GM23338 (cell line): ENCODE data around the gene ADAM11. TPM values are rescaled to one million over a fixed set of nuclear protein-coding genes. Genes with fewer than 3 reads are reported as not detected.

ENCODE experiments used
- ATAC-seq: fragments of 200-7000 bp; cut with Tn5 transposase; 3 replicates; pipeline ENCODE4 v1.9.1; 2020
- DNase-seq: peaks from one replicate; pipeline ENCODE4 v3.0.0-alpha.2; 2015; ENCODE audit warnings: low spot score
- H2AFZ ChIP-seq: fragments of 200-600 bp; sonication (generic); 2 replicates; pipeline ENCODE4 v1.8.0; 2016; ENCODE audit warnings: antibody characterized with exemption, mild to moderate bottlenecking, moderate library complexity
- H3F3A ChIP-seq: fragments of 200-600 bp; sonication (generic); replicated peaks from 2 replicates; pipeline ENCODE4 v1.8.0; 2017; ENCODE audit warnings: antibody characterized with exemption, mixed run types, low read depth
- H3K27ac ChIP-seq: fragments of 200-600 bp; sonication (generic); 2 replicates; pipeline ENCODE4 v1.6.1; 2016; ENCODE audit warnings: low read depth
- H3K27me3 ChIP-seq: fragments of 200-600 bp; sonication (generic); 2 replicates; pipeline ENCODE4 v1.8.0; 2016; ENCODE audit warnings: mild to moderate bottlenecking, mixed run types, moderate library complexity; ENCODE audit not compliant: insufficient read depth
- H3K36me3 ChIP-seq: fragments of 200-600 bp; sonication (generic); 2 replicates; pipeline ENCODE4 v1.8.0; 2016; ENCODE audit warnings: mild to moderate bottlenecking; ENCODE audit not compliant: insufficient read depth
- H3K4me1 ChIP-seq: fragments of 200-600 bp; sonication (generic); 2 replicates; pipeline ENCODE4 v1.8.0; 2016; ENCODE audit warnings: mild to moderate bottlenecking, moderate library complexity; ENCODE audit not compliant: insufficient read depth
- H3K4me2 ChIP-seq: fragments of 200-600 bp; sonication (generic); 2 replicates; pipeline ENCODE4 v1.7.1; 2017; ENCODE audit warnings: mixed run types
- H3K4me3 ChIP-seq: fragments of 200-600 bp; sonication (generic); 2 replicates; pipeline ENCODE4 v1.6.1; 2016; ENCODE audit warnings: mixed run types
- H3K79me2 ChIP-seq: fragments of 200-600 bp; sonication (generic); replicated peaks from 2 replicates; pipeline ENCODE4 v1.8.0; 2017; ENCODE audit warnings: mild to moderate bottlenecking; ENCODE audit not compliant: insufficient read depth
- H3K9me2 ChIP-seq: fragments of 200-600 bp; sonication (generic); 2 replicates; pipeline ENCODE4 v1.8.0; 2017; ENCODE audit not compliant: insufficient read depth
- H4K20me1 ChIP-seq: fragments of 200-600 bp; sonication (generic); replicated peaks from 2 replicates; pipeline ENCODE4 v1.8.0; 2017; ENCODE audit warnings: mild to moderate bottlenecking; ENCODE audit not compliant: insufficient read depth
- H3K27ac Mint-ChIP-seq: 2 replicates; pipeline ENCODE4 v1.8.0; 2020; ENCODE audit warnings: inconsistent platforms, mild to moderate bottlenecking, moderate library complexity, mixed read lengths
- H3K27me3 Mint-ChIP-seq: 3 replicates; pipeline ENCODE4 v1.8.0; 2022; ENCODE audit warnings: low read depth, mild to moderate bottlenecking, moderate library complexity, mixed read lengths, inconsistent platforms; ENCODE audit not compliant: insufficient read depth, poor library complexity
- H3K36me3 Mint-ChIP-seq: 3 replicates; pipeline ENCODE4 v1.8.0; 2021; ENCODE audit warnings: low read depth, mild to moderate bottlenecking, inconsistent platforms, moderate library complexity, mixed read lengths
- H3K4me1 Mint-ChIP-seq: 3 replicates; pipeline ENCODE4 v1.8.0; 2020; ENCODE audit warnings: mild to moderate bottlenecking, inconsistent platforms, mixed read lengths
- H3K4me3 Mint-ChIP-seq: 3 replicates; pipeline ENCODE4 v1.8.0; 2021; ENCODE audit warnings: moderate library complexity, mild to moderate bottlenecking, inconsistent platforms, mixed read lengths
- H3K9me3 Mint-ChIP-seq: 3 replicates; pipeline ENCODE4 v1.8.0; 2020; ENCODE audit warnings: moderate library complexity, mild to moderate bottlenecking, inconsistent platforms, mixed read lengths
- CREB1 ChIP-seq: fragments of 250-450 bp; sonication (Bioruptor Pico); IDR thresholded peaks from 2 replicates; pipeline ENCODE4 v1.5.0; 2020; ENCODE audit warnings: low read depth, mild to moderate bottlenecking, moderate library complexity
- CTCF ChIP-seq, 2 experiments: fragments of 200-600 bp in 1 of 2; sonication (generic) in 1 of 2; conservative IDR thresholded peaks; 2 replicates each; pipeline versions ENCODE4 v1.5.1 to v1.6.1; 2016 to 2017; ENCODE audit warnings: antibody characterized with exemption in 2 of 2, low read depth in 2 of 2, mild to moderate bottlenecking in 2 of 2, moderate library complexity in 1 of 2
- ETS1 ChIP-seq: IDR thresholded peaks from 2 replicates; pipeline ENCODE4 v1.6.1; 2016; ENCODE audit warnings: antibody characterized with exemption
- EZH2 ChIP-seq: fragments of 200-600 bp; sonication (generic); IDR thresholded peaks from one replicate; pipeline ENCODE4 v1.8.0; 2017; ENCODE audit warnings: antibody characterized with exemption, mild to moderate bottlenecking, low read depth; ENCODE audit not compliant: unreplicated experiment
- EZH2phosphoT487 ChIP-seq: fragments of 200-600 bp; sonication (generic); IDR thresholded peaks from one replicate; pipeline ENCODE4 v1.8.1; 2018; ENCODE audit warnings: antibody characterized with exemption; ENCODE audit not compliant: unreplicated experiment
- JUNB ChIP-seq: IDR thresholded peaks from one replicate; pipeline ENCODE4 v1.6.1; 2016; ENCODE audit warnings: antibody characterized with exemption; ENCODE audit not compliant: unreplicated experiment
- NANOG ChIP-seq: IDR thresholded peaks from 2 replicates; pipeline ENCODE4 v1.6.1; 2016; ENCODE audit warnings: antibody characterized with exemption, borderline replicate concordance
- POLR2AphosphoS5 ChIP-seq: IDR thresholded peaks from 2 replicates; pipeline ENCODE4 v1.6.1; 2016; ENCODE audit warnings: antibody characterized with exemption, low read depth
- REST ChIP-seq: IDR thresholded peaks from one replicate; pipeline ENCODE4 v1.6.1; 2018; ENCODE audit warnings: antibody characterized with exemption; ENCODE audit not compliant: unreplicated experiment
- STAT1 ChIP-seq: IDR thresholded peaks from one replicate; pipeline ENCODE4 v1.6.1; 2016; ENCODE audit warnings: antibody characterized with exemption; ENCODE audit not compliant: unreplicated experiment
- ZNF114 ChIP-seq: fragments of 250-450 bp; sonication (Bioruptor Pico); IDR thresholded peaks from 2 replicates; pipeline ENCODE4 v1.5.0; 2020; ENCODE audit warnings: mild to moderate bottlenecking, moderate library complexity
- ZNF331 ChIP-seq: fragments of 250-450 bp; sonication (Bioruptor Pico); IDR thresholded peaks from 2 replicates; pipeline ENCODE4 v1.5.0; 2020; ENCODE audit warnings: low read depth, mild to moderate bottlenecking, moderate library complexity
- ZNF462 ChIP-seq: fragments of 250-450 bp; sonication (Bioruptor Pico); IDR thresholded peaks from 2 replicates; pipeline ENCODE4 v1.5.0; 2020; ENCODE audit warnings: mild to moderate bottlenecking, moderate library complexity
- polyA plus RNA-seq: library from polyadenylated mRNA; unstranded; fragments of >200 nt; fragmentation: Nextera tagmentation; extraction: Ambion mirVana; gene quantifications from 2 replicates; pipeline ENCODE4 v1.2.1, GENCODE V29; 2016
- total RNA-seq: library from RNA; depleted of rRNA; stranded (reverse); fragments of >200 nt; shearing (Covaris generic); gene quantifications from 2 replicates; pipeline ENCODE4 v1.2.3, GENCODE V29; 2014

The ADAM11 gene
- total and polyA plus RNA-seq, 2 experiments from 2014 or later: 0.55 to 4.7 TPM

- H3K4me3 Mint-ChIP-seq: no peak overlapping the region
- no peaks in the 10 kb centered on the region for H3K36me3 Mint-ChIP-seq
- no peak for ATAC-seq
- H3F3A ChIP-seq: 0 out of 2 replicates have a peak, but pooled peaks cover 4% of the 10 kb centered on the region
- no peak overlapping the region for H3K27ac Mint-ChIP-seq
- no peaks in the 10 kb centered on the region for H3K79me2 ChIP-seq
- H3K9me2 ChIP-seq: no peaks in the 10 kb centered on the region
- TF ChIP-seq CTCF (conservative IDR thresholded peaks at IDR 0.05; ENCODE audit: low read depth in 2 of 2) (no peak), CREB1 (CRISPR knock-in tag) (no peak), EZH2phosphoT487 (no peak), ZNF331 (CRISPR knock-in tag) (no peak), JUNB (no peak), ETS1 (no peak), ZNF462 (CRISPR knock-in tag) (no peak), POLR2AphosphoS5 (no peak), REST (no peak), STAT1 (no peak), EZH2 (no peak), NANOG (no peak), ZNF114 (CRISPR knock-in tag) (no peak)
- H3K27ac ChIP-seq: no peak overlapping the region
- H4K20me1 ChIP-seq: no peaks in the 10 kb centered on the region
- H3K4me3 ChIP-seq: no peak overlapping the region
- H3K4me1 Mint-ChIP-seq: peaks cover 25% of the 10 kb centered on the region
- peaks cover 4% of the 10 kb centered on the region for H3K27me3 Mint-ChIP-seq
- no peaks in the 10 kb centered on the region for H3K27me3 ChIP-seq
- H3K9me3 Mint-ChIP-seq: no peaks in the 10 kb centered on the region
- H3K4me2 ChIP-seq: no peak overlapping the region
- no peak for DNase-seq
- no peak overlapping the region for H2AFZ ChIP-seq
- H3K36me3 ChIP-seq: no peaks in the 10 kb centered on the region
- H3K4me1 ChIP-seq: peaks cover 19% of the 10 kb centered on the region
These were observed 27.1 kb downstream of the ADAM11 start for GRCh38 chr17:44785921-44786320.
